Measurements from ENCODE around the gene GCLC.

Gene GCLC

GRCh38 chr6:53465732-53466131, 79.2 kb downstream of the GCLC start:
- Histone ChIP-seq H3K4me1 (ENCODE audit: control insufficient read depth in 5 of 5, insufficient read depth in 5 of 5, low read length in 5 of 5) (peaks cover 4 to 39% (median 38%) of the 10 kb centered on the region in 5 donors), H3K27me3 (ENCODE audit: control insufficient read depth in 5 of 5, insufficient read depth in 4 of 5, low read length in 5 of 5) (no peaks in the 10 kb centered on the region), H3K27ac (ENCODE audit: low read depth, low read length) (peak overlapping the region; percentile 94), H3K36me3 (ENCODE audit: control insufficient read depth in 5 of 5, insufficient read depth in 5 of 5, low read length in 5 of 5) (no peaks in the 10 kb centered on the region), H3K4me3 (ENCODE audit: low read depth in 1 of 5, low read length in 5 of 5) (peak overlapping the region in 1 of 5 donors; percentile 6), H3K9me3 (ENCODE audit: control insufficient read depth in 5 of 5, low read length in 5 of 5) (no peaks in the 10 kb centered on the region), H3K9ac (ENCODE audit: low read length in 5 of 5) (no peak overlapping the region)

- H3K4me1 ChIP-seq (ENCODE audit: control insufficient read depth in 5 of 5, insufficient read depth in 5 of 5, low read length in 5 of 5) = peaks cover 4 to 45% (median 43%) of the 10 kb centered on the region in 5 donors
- H3K9ac ChIP-seq (ENCODE audit: low read length in 5 of 5) = peak overlapping the region in 3 of 5 donors; percentile 4 to 51 (median 28)
- no peaks in the 10 kb centered on the region for H3K36me3 ChIP-seq (ENCODE audit: control insufficient read depth in 5 of 5, insufficient read depth in 5 of 5, low read length in 5 of 5)
- peak overlapping the region in 2 of 5 donors; percentile 6 to 32 for H3K4me3 ChIP-seq (ENCODE audit: low read depth in 1 of 5, low read length in 5 of 5)
- H3K27ac ChIP-seq (ENCODE audit: low read depth, low read length) = peak overlapping the region; percentile 94
- H3K27me3 ChIP-seq (ENCODE audit: control insufficient read depth in 5 of 5, insufficient read depth in 4 of 5, low read length in 5 of 5) = no peaks in the 10 kb centered on the region
- H3K9me3 ChIP-seq (ENCODE audit: control insufficient read depth in 5 of 5, low read length in 5 of 5) = no peaks in the 10 kb centered on the region
Observed at GRCh38 chr6:53464927-53465460, 79.9 kb downstream of the GCLC start.

- Histone ChIP-seq H3K4me3 (ENCODE audit: low read depth in 1 of 5, low read length in 5 of 5) (peak overlapping the region in 1 of 5 donors; percentile 32), H3K36me3 (ENCODE audit: control insufficient read depth in 5 of 5, insufficient read depth in 5 of 5, low read length in 5 of 5) (no peaks in the 10 kb centered on the region), H3K27me3 (ENCODE audit: control insufficient read depth in 5 of 5, insufficient read depth in 4 of 5, low read length in 5 of 5) (no peaks in the 10 kb centered on the region), H3K27ac (ENCODE audit: low read depth, low read length) (peak overlapping the region; percentile 94), H3K9me3 (ENCODE audit: control insufficient read depth in 5 of 5, low read length in 5 of 5) (no peaks in the 10 kb centered on the region), H3K9ac (ENCODE audit: low read length in 5 of 5) (peak overlapping the region in 1 of 5 donors; percentile 28), H3K4me1 (ENCODE audit: control insufficient read depth in 5 of 5, insufficient read depth in 5 of 5, low read length in 5 of 5) (peaks cover 4 to 46% (median 43%) of the 10 kb centered on the region in 5 donors)
Observed at GRCh38 chr6:53464483-53464882, 80.4 kb downstream of the GCLC start.

- Histone ChIP-seq H3K4me1 (ENCODE audit: control insufficient read depth in 5 of 5, insufficient read depth in 5 of 5, low read length in 5 of 5) (peaks cover 4 to 53% (median 46%) of the 10 kb centered on the region in 5 donors), H3K9ac (ENCODE audit: low read length in 5 of 5) (peak overlapping the region in 1 of 5 donors; percentile 68), H3K27me3 (ENCODE audit: control insufficient read depth in 5 of 5, insufficient read depth in 4 of 5, low read length in 5 of 5) (no peaks in the 10 kb centered on the region), H3K36me3 (ENCODE audit: control insufficient read depth in 5 of 5, insufficient read depth in 5 of 5, low read length in 5 of 5) (no peaks in the 10 kb centered on the region), H3K4me3 (ENCODE audit: low read depth in 1 of 5, low read length in 5 of 5) (no peak overlapping the region), H3K27ac (ENCODE audit: low read depth, low read length) (peak overlapping the region; percentile 94), H3K9me3 (ENCODE audit: control insufficient read depth in 5 of 5, low read length in 5 of 5) (no peaks in the 10 kb centered on the region)
Observed at GRCh38 chr6:53461696-53462095, 83.2 kb downstream of the GCLC start.

- Histone ChIP-seq H3K27ac (ENCODE audit: low read depth, low read length) (peak overlapping the region; percentile 94), H3K9me3 (ENCODE audit: control insufficient read depth in 5 of 5, low read length in 5 of 5) (no peaks in the 10 kb centered on the region), H3K4me1 (ENCODE audit: control insufficient read depth in 5 of 5, insufficient read depth in 5 of 5, low read length in 5 of 5) (peaks cover 4 to 58% (median 45%) of the 10 kb centered on the region in 5 donors), H3K9ac (ENCODE audit: low read length in 5 of 5) (peak overlapping the region in 3 of 5 donors; percentile 13 to 68 (median 45)), H3K36me3 (ENCODE audit: control insufficient read depth in 5 of 5, insufficient read depth in 5 of 5, low read length in 5 of 5) (no peaks in the 10 kb centered on the region), H3K27me3 (ENCODE audit: control insufficient read depth in 5 of 5, insufficient read depth in 4 of 5, low read length in 5 of 5) (no peaks in the 10 kb centered on the region), H3K4me3 (ENCODE audit: low read depth in 1 of 5, low read length in 5 of 5) (no peak overlapping the region)
Observed at GRCh38 chr6:53461041-53461656, 83.8 kb downstream of the GCLC start.

- Histone ChIP-seq H3K4me3 (ENCODE audit: low read depth in 1 of 5, low read length in 5 of 5) (no peak overlapping the region), H3K36me3 (ENCODE audit: control insufficient read depth in 5 of 5, insufficient read depth in 5 of 5, low read length in 5 of 5) (no peaks in the 10 kb centered on the region), H3K9ac (ENCODE audit: low read length in 5 of 5) (no peak overlapping the region), H3K27me3 (ENCODE audit: control insufficient read depth in 5 of 5, insufficient read depth in 4 of 5, low read length in 5 of 5) (no peaks in the 10 kb centered on the region), H3K9me3 (ENCODE audit: control insufficient read depth in 5 of 5, low read length in 5 of 5) (no peaks in the 10 kb centered on the region), H3K27ac (ENCODE audit: low read depth, low read length) (no peak overlapping the region), H3K4me1 (ENCODE audit: control insufficient read depth in 5 of 5, insufficient read depth in 5 of 5, low read length in 5 of 5) (peaks cover 0 to 36% (median 23%) of the 10 kb centered on the region in 5 donors)
Observed at GRCh38 chr6:53458105-53458866, 86.6 kb downstream of the GCLC start.

- peaks cover 0 to 30% (median 15%) of the 10 kb centered on the region in 5 donors for H3K4me1 ChIP-seq (ENCODE audit: control insufficient read depth in 5 of 5, insufficient read depth in 5 of 5, low read length in 5 of 5)
- H3K27me3 ChIP-seq (ENCODE audit: control insufficient read depth in 5 of 5, insufficient read depth in 4 of 5, low read length in 5 of 5) = no peaks in the 10 kb centered on the region
- no peaks in the 10 kb centered on the region for H3K9me3 ChIP-seq (ENCODE audit: control insufficient read depth in 5 of 5, low read length in 5 of 5)
- H3K27ac ChIP-seq (ENCODE audit: low read depth, low read length) = peak overlapping the region; percentile 1
- no peak overlapping the region for H3K9ac ChIP-seq (ENCODE audit: low read length in 5 of 5)
- no peak overlapping the region for H3K4me3 ChIP-seq (ENCODE audit: low read depth in 1 of 5, low read length in 5 of 5)
- H3K36me3 ChIP-seq (ENCODE audit: control insufficient read depth in 5 of 5, insufficient read depth in 5 of 5, low read length in 5 of 5) = no peaks in the 10 kb centered on the region
Observed at GRCh38 chr6:53456809-53457208, 88.1 kb downstream of the GCLC start.

GRCh38 chr6:53455678-53456077, 89.2 kb downstream of the GCLC start:
- peaks cover 0 to 21% (median 6%) of the 10 kb centered on the region in 5 donors for H3K4me1 ChIP-seq (ENCODE audit: control insufficient read depth in 5 of 5, insufficient read depth in 5 of 5, low read length in 5 of 5)
- no peak overlapping the region for H3K9ac ChIP-seq (ENCODE audit: low read length in 5 of 5)
- H3K36me3 ChIP-seq (ENCODE audit: control insufficient read depth in 5 of 5, insufficient read depth in 5 of 5, low read length in 5 of 5) = no peaks in the 10 kb centered on the region
- H3K27ac ChIP-seq (ENCODE audit: low read depth, low read length) = no peak overlapping the region
- H3K27me3 ChIP-seq (ENCODE audit: control insufficient read depth in 5 of 5, insufficient read depth in 4 of 5, low read length in 5 of 5) = no peaks in the 10 kb centered on the region
- H3K9me3 ChIP-seq (ENCODE audit: control insufficient read depth in 5 of 5, low read length in 5 of 5) = no peaks in the 10 kb centered on the region
- no peak overlapping the region for H3K4me3 ChIP-seq (ENCODE audit: low read depth in 1 of 5, low read length in 5 of 5)

- Histone ChIP-seq H3K9ac (ENCODE audit: low read length in 5 of 5) (no peak overlapping the region), H3K4me1 (ENCODE audit: control insufficient read depth in 5 of 5, insufficient read depth in 5 of 5, low read length in 5 of 5) (peaks cover 0 to 5% (median 1%) of the 10 kb centered on the region in 5 donors), H3K27ac (ENCODE audit: low read depth, low read length) (no peak overlapping the region), H3K27me3 (ENCODE audit: control insufficient read depth in 5 of 5, insufficient read depth in 4 of 5, low read length in 5 of 5) (no peaks in the 10 kb centered on the region), H3K9me3 (ENCODE audit: control insufficient read depth in 5 of 5, low read length in 5 of 5) (peaks cover 0 to 5% (median 4%) of the 10 kb centered on the region in 5 donors), H3K36me3 (ENCODE audit: control insufficient read depth in 5 of 5, insufficient read depth in 5 of 5, low read length in 5 of 5) (no peaks in the 10 kb centered on the region), H3K4me3 (ENCODE audit: low read depth in 1 of 5, low read length in 5 of 5) (no peak overlapping the region)
Observed at GRCh38 chr6:53451165-53451564, 93.7 kb downstream of the GCLC start.

- H3K27ac ChIP-seq (ENCODE audit: low read depth, low read length) = no peak overlapping the region
- H3K4me1 ChIP-seq (ENCODE audit: control insufficient read depth in 5 of 5, insufficient read depth in 5 of 5, low read length in 5 of 5) = peaks cover 0 to 5% (median 0%) of the 10 kb centered on the region in 5 donors
- H3K4me3 ChIP-seq (ENCODE audit: low read depth in 1 of 5, low read length in 5 of 5) = no peak overlapping the region
- H3K9me3 ChIP-seq (ENCODE audit: control insufficient read depth in 5 of 5, low read length in 5 of 5) = peaks cover 0 to 5% (median 4%) of the 10 kb centered on the region in 5 donors
- no peaks in the 10 kb centered on the region for H3K27me3 ChIP-seq (ENCODE audit: control insufficient read depth in 5 of 5, insufficient read depth in 4 of 5, low read length in 5 of 5)
- no peak overlapping the region for H3K9ac ChIP-seq (ENCODE audit: low read length in 5 of 5)
- H3K36me3 ChIP-seq (ENCODE audit: control insufficient read depth in 5 of 5, insufficient read depth in 5 of 5, low read length in 5 of 5) = no peaks in the 10 kb centered on the region
Observed at GRCh38 chr6:53447865-53448264, 97.0 kb downstream of the GCLC start.

Data from subcutaneous abdominal adipose tissue (tissue), 5 donors.